IMR-90 (cell line): ENCODE data around the gene HOXD10. TPM values are rescaled to one million over a fixed set of nuclear protein-coding genes. Genes with fewer than 3 reads are reported as not detected.

ENCODE experiments used
- ATAC-seq: fragments of 200-7000 bp; cut with Tn5 transposase; 2 replicates; pipeline ENCODE4 v1.9.1; 2020; ENCODE audit warnings: low read depth, mild to moderate bottlenecking, moderate library complexity
- BruUV-seq: library from RNA; stranded (reverse); fragments of 400-500 nt; replicated peaks from 2 replicates; lab custom pipeline; 2021; lab: Mats Ljungman, UMichigan
- CTCF ChIA-PET: fragments of 300-600 bp; formaldehyde crosslinking; extraction: SDS; loops from one replicate; lab custom pipeline; 2021; ENCODE audit warnings: antibody characterized with exemption; lab: Yijun Ruan, JAX
- POLR2A ChIA-PET: fragments of 300-600 bp; sonication (Branson Sonifier 250); formaldehyde crosslinking; loops from one replicate; lab custom pipeline; 2022; ENCODE audit warnings: antibody characterized with exemption; ENCODE audit not compliant: unreplicated experiment; lab: Charles Lee
- DNase-seq: peaks from one replicate; pipeline ENCODE4 v3.0.0; 2013
- H2AFZ ChIP-seq: replicated peaks from 2 replicates; pipeline ENCODE3; 2013; ENCODE audit warnings: low read length, mild to moderate bottlenecking; ENCODE audit not compliant: poor library complexity
- H2AK5ac ChIP-seq: 2 replicates; pipeline ENCODE4 v1.6.1; 2013; ENCODE audit warnings: low read depth, low read length, inconsistent platforms
- H2AK9ac ChIP-seq: replicated peaks from 2 replicates; pipeline ENCODE3; 2013; ENCODE audit warnings: mild to moderate bottlenecking, low read depth, low read length, moderate library complexity; ENCODE audit not compliant: poor library complexity
- H2BK120ac ChIP-seq: 2 replicates; pipeline ENCODE4 v1.6.1; 2013; ENCODE audit warnings: low read depth, low read length, inconsistent platforms
- H2BK15ac ChIP-seq: 3 replicates; pipeline ENCODE4 v1.6.1; 2013; ENCODE audit warnings: low read depth, low read length, inconsistent platforms
- H2BK20ac ChIP-seq: 2 replicates; pipeline ENCODE4 v1.6.1; 2013; ENCODE audit warnings: low read depth, mild to moderate bottlenecking, inconsistent platforms, low read length, moderate library complexity
- H2BK5ac ChIP-seq: 2 replicates; pipeline ENCODE4 v1.6.1; 2013; ENCODE audit warnings: mild to moderate bottlenecking, low read depth, low read length, inconsistent platforms; ENCODE audit not compliant: poor library complexity, severe bottlenecking
- H3K14ac ChIP-seq: replicated peaks from 2 replicates; pipeline ENCODE4 v1.6.1; 2013; ENCODE audit warnings: low read depth, low read length, inconsistent platforms
- H3K18ac ChIP-seq: 2 replicates; pipeline ENCODE4 v1.6.1; 2013; ENCODE audit warnings: low read depth, low read length, control low read depth
- H3K23ac ChIP-seq: 2 replicates; pipeline ENCODE4 v1.6.1; 2013; ENCODE audit warnings: low read depth, low read length, inconsistent platforms
- H3K27ac ChIP-seq: 2 replicates; pipeline ENCODE4 v1.5.1; 2013; ENCODE audit warnings: mild to moderate bottlenecking, control low read depth, low read length; ENCODE audit not compliant: insufficient read depth
- H3K27me3 ChIP-seq: 2 replicates; pipeline ENCODE4 v1.6.1; 2013; ENCODE audit warnings: low read length; ENCODE audit not compliant: control insufficient read depth, insufficient read depth
- H3K36me3 ChIP-seq: 2 replicates; pipeline ENCODE4 v1.6.1; 2013; ENCODE audit warnings: low read length, mixed read lengths; ENCODE audit not compliant: control insufficient read depth, insufficient read depth
- H3K4ac ChIP-seq: 2 replicates; pipeline ENCODE4 v1.6.1; 2013; ENCODE audit warnings: low read depth, low read length, inconsistent platforms
- H3K4me1 ChIP-seq: 2 replicates; pipeline ENCODE4 v1.6.1; 2013; ENCODE audit warnings: low read length, mixed read lengths; ENCODE audit not compliant: control insufficient read depth, insufficient read depth
- H3K4me2 ChIP-seq: 2 replicates; pipeline ENCODE4 v1.6.1; 2013; ENCODE audit warnings: low read depth, mild to moderate bottlenecking, control low read depth, low read length, moderate library complexity
- H3K4me3 ChIP-seq: 2 replicates; pipeline ENCODE4 v1.5.1; 2013; ENCODE audit warnings: low read depth, mild to moderate bottlenecking, control low read depth, low read length, moderate library complexity; ENCODE audit not compliant: insufficient read depth
- H3K56ac ChIP-seq: 2 replicates; pipeline ENCODE4 v1.6.1; 2013; ENCODE audit warnings: low read length, inconsistent platforms; ENCODE audit not compliant: insufficient read depth; ENCODE audit errors: extremely low read depth
- H3K79me1 ChIP-seq, 2 experiments: 2 replicates each; pipeline ENCODE4 v1.6.1; 2013; ENCODE audit warnings: low read length in 2 of 2, inconsistent platforms in 1 of 2, low read depth in 1 of 2
- H3K9ac ChIP-seq: 2 replicates; pipeline ENCODE4 v1.6.1; 2013; ENCODE audit warnings: low read depth, low read length, control low read depth
- H3K9me1 ChIP-seq: 2 replicates; pipeline ENCODE4 v1.6.1; 2013; ENCODE audit warnings: low read length, inconsistent platforms; ENCODE audit not compliant: insufficient read depth
- H3K9me3 ChIP-seq: 2 replicates; pipeline ENCODE4 v1.6.1; 2013; ENCODE audit warnings: low read length; ENCODE audit not compliant: control insufficient read depth, insufficient read depth
- H4K20me1 ChIP-seq: 2 replicates; pipeline ENCODE4 v1.6.1; 2013; ENCODE audit warnings: low read length, inconsistent platforms; ENCODE audit not compliant: insufficient read depth
- H4K5ac ChIP-seq: 2 replicates; pipeline ENCODE4 v1.6.1; 2013; ENCODE audit warnings: mild to moderate bottlenecking, low read depth, low read length, control low read depth
- H4K8ac ChIP-seq, 2 experiments: 2 replicates each; pipeline ENCODE4 v1.6.1; 2013; ENCODE audit warnings: low read depth in 2 of 2, low read length in 2 of 2, control low read depth in 1 of 2, inconsistent platforms in 1 of 2
- H4K91ac ChIP-seq: 2 replicates; pipeline ENCODE4 v1.6.1; 2013; ENCODE audit warnings: low read depth, low read length, inconsistent platforms; ENCODE audit not compliant: insufficient read depth
- CEBPB ChIP-seq: IDR thresholded peaks from 2 replicates; pipeline ENCODE4 v1.6.1; 2012; ENCODE audit warnings: low read depth, low read length, improper control_type of control experiment
- FOS ChIP-seq: fragments of 150-350 bp; IDR thresholded peaks from 2 replicates; pipeline ENCODE4 v1.6.1; 2016; ENCODE audit warnings: low read depth, low read length
- MAFK ChIP-seq: IDR thresholded peaks from 2 replicates; pipeline ENCODE4 v1.6.1; 2012; ENCODE audit warnings: low read depth, low read length, improper control_type of control experiment
- MAZ ChIP-seq: IDR thresholded peaks from 2 replicates; pipeline ENCODE4 v1.6.1; 2012; ENCODE audit warnings: low read depth, mild to moderate bottlenecking, low read length, improper control_type of control experiment, moderate library complexity, borderline replicate concordance
- NFE2L2 ChIP-seq: fragments of 150-350 bp; IDR thresholded peaks from 2 replicates; pipeline ENCODE4 v1.6.1; 2016; ENCODE audit warnings: low read depth, mild to moderate bottlenecking, low read length
- POLR2A ChIP-seq: IDR thresholded peaks from 2 replicates; pipeline ENCODE4 v1.6.1; 2012; ENCODE audit warnings: mild to moderate bottlenecking, low read depth, low read length
- RAD21 ChIP-seq: IDR thresholded peaks from 2 replicates; pipeline ENCODE4 v1.6.1; 2012; ENCODE audit warnings: low read length, improper control_type of control experiment
- WGBS, 2 experiments: methylation state at CpG; one replicate each; pipeline versions ENCODE4 v1.1.5 to v1.1.7; 2013; ENCODE audit warnings: missing lambda C conversion rate in 2 of 2; ENCODE audit not compliant: insufficient read length in 1 of 2; ENCODE audit errors: extremely low coverage in 2 of 2; 5-methylcytosine and 5-hydroxymethylcytosine counted together
- dilution Hi-C: fragments of 300-500 bp; cut with HindIII; formaldehyde crosslinking; loops from one replicate; pipeline ENCODE4 v1.14.3; 2018; ENCODE audit warnings: low sequenced_read_pairs; ENCODE audit not compliant: unreplicated experiment
- in situ Hi-C: fragments of 300-500 bp; cut with MboI; formaldehyde crosslinking; loops from 3 replicates; pipeline ENCODE4 v1.14.3; 2019; ENCODE audit warnings: low sequenced_read_pairs, inconsistent platforms, mixed read lengths
- intact Hi-C: fragments of 100-400 bp; cut with micrococcal nuclease; formaldehyde crosslinking; loops from 2 replicates; pipeline ENCODE4 v1.10.0; 2022
- polyA plus RNA-seq, 3 experiments: library from polyadenylated mRNA; depleted of rRNA; stranded (reverse); fragments of >200 nt; gene quantifications; 2 replicates each; pipeline ENCODE4 v1.2.3, GENCODE V29; 2012; ENCODE audit warnings: low replicate concordance in 1 of 3
- total RNA-seq: library from RNA; depleted of rRNA; stranded (reverse); fragments of >200 nt; gene quantifications from 2 replicates; pipeline ENCODE4 v1.2.3, GENCODE V29; 2012

Gene HOXD10
- total and polyA plus RNA-seq, 2 of the 4 experiments (the other 2 are of a cell fraction), result not detected

GRCh38 chr2:176160986-176161824 lies 44.6 kb downstream of the HOXD10 start:
- Histone ChIP-seq H2AK9ac (no peak overlapping the region), H3K4me3 (no peak overlapping the region), H2AK5ac (no peak overlapping the region), H3K4me1 (no peaks in the 10 kb centered on the region), H3K36me3 (no peaks in the 10 kb centered on the region), H3K9me1 (no peaks in the 10 kb centered on the region), H3K18ac (no peak overlapping the region), H4K91ac (no peak overlapping the region), H3K9me3 (peaks cover 21% of the 10 kb centered on the region), H2BK15ac (no peak overlapping the region), H3K4me2 (no peak overlapping the region), H3K9ac (no peak overlapping the region), H3K79me1 (no peaks in the 10 kb centered on the region), H3K4ac (no peak overlapping the region), H2BK20ac (no peak overlapping the region), H4K20me1 (no peaks in the 10 kb centered on the region), H3K27me3 (peaks cover 96% of the 10 kb centered on the region), H3K23ac (no peak overlapping the region), H4K5ac (no peak overlapping the region), H3K14ac (no peak overlapping the region), H2BK120ac (no peak overlapping the region), H3K27ac (no peak overlapping the region), H4K8ac (no peak overlapping the region), H2AFZ (no peak overlapping the region), H3K56ac (no peak overlapping the region), H2BK5ac (no peak overlapping the region)
- no peak for DNase-seq
- dilution Hi-C loops, result no loop called here
- WGBS, 2 experiments, result no CpG with 5 or more reads among the region's 22 CpGs
- ChIA-PET CTCF (interaction anchor here (0.8 kb wide), 1 partner anchor 38 kb away, joined by 3 read pairs; no protein-coding TSS in a partner anchor), POLR2A (no interaction called here)
- no peak for TF ChIP-seq RAD21
- TF ChIP-seq POLR2A, result no peak
- no peak for TF ChIP-seq CEBPB
- no peak for TF ChIP-seq MAFK
- TF ChIP-seq MAZ, result no peak
- no peak for TF ChIP-seq FOS
- no peak for TF ChIP-seq NFE2L2
- ATAC-seq, result no peak
- BruUV-seq, result no TSS peak
- intact Hi-C loops, result no loop called here
- in situ Hi-C loops, result no loop called here
